Astrocyte of the spinal cord (primary cell): ENCODE data around the gene DNAJB1.

Experiments
- DNase-seq: peaks from one replicate; pipeline ENCODE4 v3.0.0; 2011; ENCODE audit warnings: low read depth, low spot score
- H3K4me3 ChIP-seq: 2 replicates; pipeline ENCODE4 v1.5.1; 2011; ENCODE audit warnings: low read depth, mild to moderate bottlenecking, low read length, moderate library complexity
- CTCF ChIP-seq: IDR thresholded peaks from 2 replicates; pipeline ENCODE4 v1.5.1; 2012; ENCODE audit warnings: low read depth, mild to moderate bottlenecking, low read length, inconsistent platforms
- in situ Hi-C: cut with HindIII; loops from 2 replicates; pipeline ENCODE4 v1.10.0; 2017; ENCODE audit warnings: low sequenced_read_pairs

Gene DNAJB1

GRCh38 chr19:14482172-14482941 is 35.8 kb downstream of the DNAJB1 start:
- no peak overlapping the region for H3K4me3 ChIP-seq
- DNase-seq = no peak
- in situ Hi-C loops = no loop called here
- TF ChIP-seq CTCF = no peak

- no peak overlapping the region for H3K4me3 ChIP-seq
- no peak for TF ChIP-seq CTCF
- in situ Hi-C loops = no loop called here
- peak; percentile 50 for DNase-seq
Measured at GRCh38 chr19:14480700-14481079, 37.5 kb downstream of the DNAJB1 start.

GRCh38 chr19:14479975-14480699 is 38.1 kb downstream of the DNAJB1 start:
- in situ Hi-C loops = no loop called here
- no peak overlapping the region for H3K4me3 ChIP-seq
- no peak for DNase-seq
- peak; percentile 85 for TF ChIP-seq CTCF

- H3K4me3 ChIP-seq = no peak overlapping the region
- no peak for TF ChIP-seq CTCF
- DNase-seq = no peak
- in situ Hi-C loops = no loop called here
Measured at GRCh38 chr19:14479309-14479974, 38.8 kb downstream of the DNAJB1 start.

- no peak for DNase-seq
- no peak overlapping the region for H3K4me3 ChIP-seq
- in situ Hi-C loops = no loop called here
- no peak for TF ChIP-seq CTCF
Measured at GRCh38 chr19:14478113-14478545, 40.1 kb downstream of the DNAJB1 start.

- in situ Hi-C loops = no loop called here
- DNase-seq = no peak
- no peak for TF ChIP-seq CTCF
- H3K4me3 ChIP-seq = no peak overlapping the region
Measured at GRCh38 chr19:14477418-14478112, 40.6 kb downstream of the DNAJB1 start.
